Panc1 (cell line): ENCODE measurements around the gene ALDH2.

Experiments used
- CTCF ChIP-seq: fragments of 450-650 bp; IDR thresholded peaks from 2 replicates; pipeline ENCODE4 v1.5.1; 2017; ENCODE audit warnings: mild to moderate bottlenecking
- POLR2AphosphoS5 ChIP-seq: IDR thresholded peaks from 2 replicates; pipeline ENCODE4 v1.6.1; 2012; ENCODE audit warnings: mild to moderate bottlenecking, low read depth, low read length, moderate library complexity

- TF ChIP-seq CTCF (no peak), POLR2AphosphoS5 (no peak)
Measured at GRCh38 chr12:111747333-111747732, 19.4 kb upstream of the ALDH2 start.
